HG03469 (cell line): ENCODE results near the gene OR10H4.
"Not testable (repeated sequence)": the region's sequence is repeated elsewhere in the genome, so short reads cannot be mapped to it uniquely, and the experiment has no call there.

Source experiments
- ATAC-seq: cut with Tn5 transposase; IDR thresholded peaks from one replicate; pipeline ENCODE4 v1.9.1; 2021; ENCODE audit warnings: mild to moderate bottlenecking, moderate library complexity, moderate number of reproducible peaks; ENCODE audit not compliant: unreplicated experiment

The OR10H4 gene

GRCh38 chr19:15948223-15949058 lies at the start of gene OR10H4:
Gene OR10H4 (plus strand): TSS chr19:15949008. CDS start chr19:15949008, 0 bp downstream.
- no peak for ATAC-seq

- not testable (repeated sequence) for ATAC-seq
These were observed 49.2 kb upstream of the OR10H4 start for GRCh38 chr19:15899561-15899960.

- ATAC-seq, result not testable (repeated sequence)
These were observed 48.8 kb upstream of the OR10H4 start for GRCh38 chr19:15900032-15900431.

GRCh38 chr19:15900504-15900903 lies 48.3 kb upstream of the OR10H4 start:
- no peak for ATAC-seq

- no peak for ATAC-seq
These were observed 46.6 kb upstream of the OR10H4 start for GRCh38 chr19:15902254-15902653.

- not testable (repeated sequence) for ATAC-seq
These were observed 45.9 kb upstream of the OR10H4 start for GRCh38 chr19:15902898-15903297.

- no peak for ATAC-seq
These were observed 43.8 kb upstream of the OR10H4 start for GRCh38 chr19:15905026-15905425.

- no peak for ATAC-seq
These were observed 37.1 kb upstream of the OR10H4 start for GRCh38 chr19:15911599-15912235.

- no peak for ATAC-seq
These were observed 35.4 kb upstream of the OR10H4 start for GRCh38 chr19:15913384-15913783.

GRCh38 chr19:15913830-15914229 lies 35.0 kb upstream of the OR10H4 start:
- no peak for ATAC-seq

GRCh38 chr19:15915109-15915508 lies 33.7 kb upstream of the OR10H4 start:
- no peak for ATAC-seq

GRCh38 chr19:15919243-15919642 lies 29.6 kb upstream of the OR10H4 start:
- no peak for ATAC-seq

- ATAC-seq, result no peak
These were observed 26.8 kb upstream of the OR10H4 start for GRCh38 chr19:15922021-15922420.

- ATAC-seq, result no peak
These were observed 25.1 kb upstream of the OR10H4 start for GRCh38 chr19:15923702-15924101.

- ATAC-seq, result no peak
These were observed 22.3 kb upstream of the OR10H4 start for GRCh38 chr19:15926484-15926883.

GRCh38 chr19:15928321-15928720 lies 20.5 kb upstream of the OR10H4 start:
- no peak for ATAC-seq

- ATAC-seq, result not testable (repeated sequence)
These were observed 15.0 kb upstream of the OR10H4 start for GRCh38 chr19:15933761-15934331.

- ATAC-seq, result no peak
These were observed 14.3 kb upstream of the OR10H4 start, which contains the start of gene CYP4F11 for GRCh38 chr19:15934332-15935078. Gene CYP4F11 (minus strand): TSS chr19:15934529. CDS start chr19:15934408, 121 bp downstream.

- no peak for ATAC-seq
These were observed 13.6 kb upstream of the OR10H4 start for GRCh38 chr19:15935167-15935702.

- ATAC-seq, result no peak
These were observed 12.6 kb upstream of the OR10H4 start for GRCh38 chr19:15936173-15936572.

- ATAC-seq, result no peak
These were observed 11.9 kb upstream of the OR10H4 start for GRCh38 chr19:15936950-15937349.
